Motor neuron (in vitro differentiated cells): Measurements from ENCODE around the gene CPB2. TPM values are rescaled to one million over a fixed set of nuclear protein-coding genes. Genes with fewer than 3 reads are reported as not detected.

Experiments
- ATAC-seq, 8 experiments: fragments of 200-7000 bp; cut with Tn5 transposase; replicated peaks in 6 of 8; 2 replicates each; pipeline ENCODE4 v1.8.0; 2021; ENCODE audit warnings: mild to moderate bottlenecking in 8 of 8, moderate library complexity in 8 of 8
- H3K27ac ChIP-seq, 2 donors: fragments of 250-450 bp; sonication (Bioruptor Pico); 2 replicates each; pipeline ENCODE4 v1.9.0; 2021; ENCODE audit warnings: antibody characterized with exemption in 2 of 2, mild to moderate bottlenecking in 2 of 2, moderate library complexity in 1 of 2
- H3K4me1 ChIP-seq, 2 donors: fragments of 250-450 bp; sonication (Bioruptor Pico); replicated peaks in 1 of 2; 2 replicates each; pipeline ENCODE4 v1.6.1; 2021; ENCODE audit warnings: antibody characterized with exemption in 2 of 2, mild to moderate bottlenecking in 2 of 2, moderate library complexity in 1 of 2
- H3K4me3 ChIP-seq, 5 donors: fragments of 250-450 bp; sonication (Bioruptor Pico); 2 replicates each; pipeline ENCODE4 v1.9.0; 2021; ENCODE audit warnings: antibody characterized with exemption in 5 of 5, mild to moderate bottlenecking in 5 of 5, moderate library complexity in 4 of 5
- WGBS, 10 experiments: fragments of 450-650 bp; shearing (Covaris generic); methylation state at CpG; one replicate each; pipeline ENCODE4 v1.0.0; 2022; 5-methylcytosine and 5-hydroxymethylcytosine counted together
- in situ Hi-C, 9 experiments: fragments of 400-800 bp; cut with MboI; loops; one replicate each; pipeline ENCODE4 v1.15.0; 2021; ENCODE audit warnings: low sequenced_read_pairs in 9 of 9, low pct_unique_long_range_greater_than_20kb in 2 of 9; ENCODE audit not compliant: unreplicated experiment in 9 of 9
- total RNA-seq, 8 experiments: library from RNA; unstranded; fragments of 300-600 nt; gene quantifications; 2 replicates each; pipeline versions ENCODE4 v1.2.3 to v1.2.4, GENCODE V29; 2022

CPB2 gene
- total RNA-seq, 8 experiments from 2014 or later = 0.11 to 0.54 (median 0.24) TPM; not detected in 1

- ATAC-seq = no peak
- WGBS, 10 experiments = 86 to 100% (median 100%) methylated on average over 1 to 2 of the region's 2 CpGs; no CpG with 5 or more reads in 1 of the 10 experiments
- in situ Hi-C loops = loop anchor here in 1 of 9 experiments (25.0 kb wide), 1 partner anchor 510 kb away; no protein-coding TSS in a partner anchor
- no peak overlapping the region for H3K4me3 ChIP-seq
- H3K27ac ChIP-seq = no peak overlapping the region
- H3K4me1 ChIP-seq = no peaks in the 10 kb centered on the region
These were observed 82.4 kb downstream of the CPB2 start for GRCh38 chr13:46022481-46022880.

GRCh38 chr13:46016216-46016615 lies 88.6 kb downstream of the CPB2 start:
- Histone ChIP-seq H3K4me1 (no peaks in the 10 kb centered on the region), H3K27ac (no peak overlapping the region), H3K4me3 (no peak overlapping the region)
- in situ Hi-C loops = loop anchor here in 1 of 9 experiments (25.0 kb wide), 1 partner anchor 504 kb away; no protein-coding TSS in a partner anchor
- no peak for ATAC-seq

- Histone ChIP-seq H3K4me3 (no peak overlapping the region), H3K27ac (no peak overlapping the region), H3K4me1 (no peaks in the 10 kb centered on the region)
- in situ Hi-C loops = loop anchor here in 1 of 9 experiments (25.0 kb wide), 1 partner anchor 503 kb away; no protein-coding TSS in a partner anchor
- no peak for ATAC-seq
- WGBS, 10 experiments = 72 to 100% (median 95%) methylated on average over 1 to 3 of the region's 3 CpGs
These were observed 89.5 kb downstream of the CPB2 start for GRCh38 chr13:46015366-46015765.

- H3K27ac ChIP-seq = no peak overlapping the region
- H3K4me3 ChIP-seq = no peak overlapping the region
- in situ Hi-C loops = loop anchor here in 1 of 9 experiments (25.0 kb wide), 1 partner anchor 500 kb away; no protein-coding TSS in a partner anchor
- no peaks in the 10 kb centered on the region for H3K4me1 ChIP-seq
- no peak for ATAC-seq
These were observed 92.4 kb downstream of the CPB2 start for GRCh38 chr13:46012404-46012803.

GRCh38 chr13:46010148-46010547 lies 94.7 kb downstream of the CPB2 start:
- 60 to 100% (median 87%) methylated on average over 1 to 6 of the region's 6 CpGs for WGBS, 10 experiments
- no peak overlapping the region for H3K4me3 ChIP-seq
- no peak overlapping the region for H3K27ac ChIP-seq
- H3K4me1 ChIP-seq = no peaks in the 10 kb centered on the region
- ATAC-seq = no peak
- in situ Hi-C loops = loop anchor here in 1 of 9 experiments (25.0 kb wide), 1 partner anchor 498 kb away; no protein-coding TSS in a partner anchor

- ATAC-seq = no peak
- Histone ChIP-seq H3K27ac (no peak overlapping the region), H3K4me1 (no peaks in the 10 kb centered on the region), H3K4me3 (no peak overlapping the region)
- in situ Hi-C loops = loop anchor here in 1 of 9 experiments (25.0 kb wide), 1 partner anchor 496 kb away; no protein-coding TSS in a partner anchor
- 92 to 100% (median 100%) methylated on average over 1 to 2 of the region's 2 CpGs; no CpG with 5 or more reads in 1 of the 10 experiments for WGBS, 10 experiments
These were observed 96.2 kb downstream of the CPB2 start for GRCh38 chr13:46008631-46009030.

GRCh38 chr13:46006688-46007452 lies 98.0 kb downstream of the CPB2 start:
- no peaks in the 10 kb centered on the region for H3K4me1 ChIP-seq
- WGBS, 10 experiments = 77 to 100% (median 91%) methylated on average over 1 to 6 of the region's 6 CpGs
- in situ Hi-C loops = loop anchor here in 1 of 9 experiments (25.0 kb wide), 1 partner anchor 495 kb away; no protein-coding TSS in a partner anchor
- H3K27ac ChIP-seq = no peak overlapping the region
- no peak overlapping the region for H3K4me3 ChIP-seq
- ATAC-seq = no peak

- in situ Hi-C loops = loop anchor here in 1 of 9 experiments (25.0 kb wide), 1 partner anchor 492 kb away; no protein-coding TSS in a partner anchor
- H3K27ac ChIP-seq = no peak overlapping the region
- WGBS, 10 experiments = 89 to 100% (median 100%) methylated on average over 1 of the region's 1 CpG; no CpG with 5 or more reads in 2 of the 10 experiments
- H3K4me1 ChIP-seq = no peaks in the 10 kb centered on the region
- no peak for ATAC-seq
- no peak overlapping the region for H3K4me3 ChIP-seq
These were observed 100.3 kb downstream of the CPB2 start for GRCh38 chr13:46004491-46004890.

Other genes starting within 250 kb of the CPB2 start
- 10 to 100 TPM; 25.1 to 48.5 (median 32.2) TPM for gene ZC3H13, start 52.3 kb downstream of the CPB2 start, total RNA-seq
- under 1 TPM in 7 of 8 experiments, not detected in 1; 0.27 to 0.64 (median 0.35) TPM for gene LCP1, start 77.1 kb upstream of the CPB2 start, total RNA-seq
- gene LRRC63, start 106.9 kb upstream of the CPB2 start, total RNA-seq = under 1 TPM in 5 of 8 experiments, not detected in 3; 0.16 to 0.73 (median 0.36) TPM